IMR-90 (cell line): Measurements from ENCODE around the gene ADGRA1. TPM values are rescaled to one million over a fixed set of nuclear protein-coding genes. Genes with fewer than 3 reads are reported as not detected.

ENCODE experiments used
- ATAC-seq: fragments of 200-7000 bp; cut with Tn5 transposase; 2 replicates; pipeline ENCODE4 v1.9.1; 2020; ENCODE audit warnings: low read depth, mild to moderate bottlenecking, moderate library complexity
- BruUV-seq: library from RNA; stranded (reverse); fragments of 400-500 nt; replicated peaks from 2 replicates; lab custom pipeline; 2021; lab: Mats Ljungman, UMichigan
- CTCF ChIA-PET: fragments of 300-600 bp; formaldehyde crosslinking; extraction: SDS; loops from one replicate; lab custom pipeline; 2021; ENCODE audit warnings: antibody characterized with exemption; lab: Yijun Ruan, JAX
- POLR2A ChIA-PET: fragments of 300-600 bp; sonication (Branson Sonifier 250); formaldehyde crosslinking; loops from one replicate; lab custom pipeline; 2022; ENCODE audit warnings: antibody characterized with exemption; ENCODE audit not compliant: unreplicated experiment; lab: Charles Lee
- DNase-seq: peaks from one replicate; pipeline ENCODE4 v3.0.0; 2013
- H2AFZ ChIP-seq: replicated peaks from 2 replicates; pipeline ENCODE3; 2013; ENCODE audit warnings: low read length, mild to moderate bottlenecking; ENCODE audit not compliant: poor library complexity
- H2AK5ac ChIP-seq: 2 replicates; pipeline ENCODE4 v1.6.1; 2013; ENCODE audit warnings: low read depth, low read length, inconsistent platforms
- H2AK9ac ChIP-seq: replicated peaks from 2 replicates; pipeline ENCODE3; 2013; ENCODE audit warnings: mild to moderate bottlenecking, low read depth, low read length, moderate library complexity; ENCODE audit not compliant: poor library complexity
- H2BK120ac ChIP-seq: 2 replicates; pipeline ENCODE4 v1.6.1; 2013; ENCODE audit warnings: low read depth, low read length, inconsistent platforms
- H2BK15ac ChIP-seq: 3 replicates; pipeline ENCODE4 v1.6.1; 2013; ENCODE audit warnings: low read depth, low read length, inconsistent platforms
- H2BK20ac ChIP-seq: 2 replicates; pipeline ENCODE4 v1.6.1; 2013; ENCODE audit warnings: low read depth, mild to moderate bottlenecking, inconsistent platforms, low read length, moderate library complexity
- H2BK5ac ChIP-seq: 2 replicates; pipeline ENCODE4 v1.6.1; 2013; ENCODE audit warnings: mild to moderate bottlenecking, low read depth, low read length, inconsistent platforms; ENCODE audit not compliant: poor library complexity, severe bottlenecking
- H3K14ac ChIP-seq: replicated peaks from 2 replicates; pipeline ENCODE4 v1.6.1; 2013; ENCODE audit warnings: low read depth, low read length, inconsistent platforms
- H3K18ac ChIP-seq: 2 replicates; pipeline ENCODE4 v1.6.1; 2013; ENCODE audit warnings: low read depth, low read length, control low read depth
- H3K23ac ChIP-seq: 2 replicates; pipeline ENCODE4 v1.6.1; 2013; ENCODE audit warnings: low read depth, low read length, inconsistent platforms
- H3K27ac ChIP-seq: 2 replicates; pipeline ENCODE4 v1.5.1; 2013; ENCODE audit warnings: mild to moderate bottlenecking, control low read depth, low read length; ENCODE audit not compliant: insufficient read depth
- H3K27me3 ChIP-seq: 2 replicates; pipeline ENCODE4 v1.6.1; 2013; ENCODE audit warnings: low read length; ENCODE audit not compliant: control insufficient read depth, insufficient read depth
- H3K36me3 ChIP-seq: 2 replicates; pipeline ENCODE4 v1.6.1; 2013; ENCODE audit warnings: low read length, mixed read lengths; ENCODE audit not compliant: control insufficient read depth, insufficient read depth
- H3K4ac ChIP-seq: 2 replicates; pipeline ENCODE4 v1.6.1; 2013; ENCODE audit warnings: low read depth, low read length, inconsistent platforms
- H3K4me1 ChIP-seq: 2 replicates; pipeline ENCODE4 v1.6.1; 2013; ENCODE audit warnings: low read length, mixed read lengths; ENCODE audit not compliant: control insufficient read depth, insufficient read depth
- H3K4me2 ChIP-seq: 2 replicates; pipeline ENCODE4 v1.6.1; 2013; ENCODE audit warnings: low read depth, mild to moderate bottlenecking, control low read depth, low read length, moderate library complexity
- H3K4me3 ChIP-seq: 2 replicates; pipeline ENCODE4 v1.5.1; 2013; ENCODE audit warnings: low read depth, mild to moderate bottlenecking, control low read depth, low read length, moderate library complexity; ENCODE audit not compliant: insufficient read depth
- H3K56ac ChIP-seq: 2 replicates; pipeline ENCODE4 v1.6.1; 2013; ENCODE audit warnings: low read length, inconsistent platforms; ENCODE audit not compliant: insufficient read depth; ENCODE audit errors: extremely low read depth
- H3K79me1 ChIP-seq, 2 experiments: 2 replicates each; pipeline ENCODE4 v1.6.1; 2013; ENCODE audit warnings: low read length in 2 of 2, inconsistent platforms in 1 of 2, low read depth in 1 of 2
- H3K9ac ChIP-seq: 2 replicates; pipeline ENCODE4 v1.6.1; 2013; ENCODE audit warnings: low read depth, low read length, control low read depth
- H3K9me1 ChIP-seq: 2 replicates; pipeline ENCODE4 v1.6.1; 2013; ENCODE audit warnings: low read length, inconsistent platforms; ENCODE audit not compliant: insufficient read depth
- H3K9me3 ChIP-seq: 2 replicates; pipeline ENCODE4 v1.6.1; 2013; ENCODE audit warnings: low read length; ENCODE audit not compliant: control insufficient read depth, insufficient read depth
- H4K20me1 ChIP-seq: 2 replicates; pipeline ENCODE4 v1.6.1; 2013; ENCODE audit warnings: low read length, inconsistent platforms; ENCODE audit not compliant: insufficient read depth
- H4K5ac ChIP-seq: 2 replicates; pipeline ENCODE4 v1.6.1; 2013; ENCODE audit warnings: mild to moderate bottlenecking, low read depth, low read length, control low read depth
- H4K8ac ChIP-seq, 2 experiments: 2 replicates each; pipeline ENCODE4 v1.6.1; 2013; ENCODE audit warnings: low read depth in 2 of 2, low read length in 2 of 2, control low read depth in 1 of 2, inconsistent platforms in 1 of 2
- H4K91ac ChIP-seq: 2 replicates; pipeline ENCODE4 v1.6.1; 2013; ENCODE audit warnings: low read depth, low read length, inconsistent platforms; ENCODE audit not compliant: insufficient read depth
- CEBPB ChIP-seq: IDR thresholded peaks from 2 replicates; pipeline ENCODE4 v1.6.1; 2012; ENCODE audit warnings: low read depth, low read length, improper control_type of control experiment
- FOS ChIP-seq: fragments of 150-350 bp; IDR thresholded peaks from 2 replicates; pipeline ENCODE4 v1.6.1; 2016; ENCODE audit warnings: low read depth, low read length
- MAZ ChIP-seq: IDR thresholded peaks from 2 replicates; pipeline ENCODE4 v1.6.1; 2012; ENCODE audit warnings: low read depth, mild to moderate bottlenecking, low read length, improper control_type of control experiment, moderate library complexity, borderline replicate concordance
- MXI1 ChIP-seq: IDR thresholded peaks from 2 replicates; pipeline ENCODE4 v1.6.1; 2012; ENCODE audit warnings: low read depth, mild to moderate bottlenecking, low read length, moderate library complexity, borderline replicate concordance
- NFE2L2 ChIP-seq: fragments of 150-350 bp; IDR thresholded peaks from 2 replicates; pipeline ENCODE4 v1.6.1; 2016; ENCODE audit warnings: low read depth, mild to moderate bottlenecking, low read length
- POLR2A ChIP-seq: IDR thresholded peaks from 2 replicates; pipeline ENCODE4 v1.6.1; 2012; ENCODE audit warnings: mild to moderate bottlenecking, low read depth, low read length
- RCOR1 ChIP-seq: IDR thresholded peaks from 2 replicates; pipeline ENCODE4 v1.6.1; 2012; ENCODE audit warnings: mild to moderate bottlenecking, low read length, improper control_type of control experiment; ENCODE audit not compliant: insufficient replicate concordance
- RFX5 ChIP-seq: IDR thresholded peaks from 2 replicates; pipeline ENCODE4 v1.8.0; 2012; ENCODE audit warnings: low read depth, mild to moderate bottlenecking, low read length, moderate library complexity
- SMC3 ChIP-seq: fragments of 150-350 bp; IDR thresholded peaks from 2 replicates; pipeline ENCODE4 v1.6.1; 2016; ENCODE audit warnings: low read depth, mild to moderate bottlenecking, antibody characterized with exemption, low read length, moderate library complexity
- USF2 ChIP-seq: fragments of 150-350 bp; IDR thresholded peaks from 2 replicates; pipeline ENCODE4 v1.6.1; 2017; ENCODE audit warnings: mild to moderate bottlenecking, antibody characterized with exemption, low read length, low read depth
- WGBS, 2 experiments: methylation state at CpG; one replicate each; pipeline versions ENCODE4 v1.1.5 to v1.1.7; 2013; ENCODE audit warnings: missing lambda C conversion rate in 2 of 2; ENCODE audit not compliant: insufficient read length in 1 of 2; ENCODE audit errors: extremely low coverage in 2 of 2; 5-methylcytosine and 5-hydroxymethylcytosine counted together
- dilution Hi-C: fragments of 300-500 bp; cut with HindIII; formaldehyde crosslinking; loops from one replicate; pipeline ENCODE4 v1.14.3; 2018; ENCODE audit warnings: low sequenced_read_pairs; ENCODE audit not compliant: unreplicated experiment
- in situ Hi-C: fragments of 300-500 bp; cut with MboI; formaldehyde crosslinking; loops from 3 replicates; pipeline ENCODE4 v1.14.3; 2019; ENCODE audit warnings: low sequenced_read_pairs, inconsistent platforms, mixed read lengths
- intact Hi-C: fragments of 100-400 bp; cut with micrococcal nuclease; formaldehyde crosslinking; loops from 2 replicates; pipeline ENCODE4 v1.10.0; 2022
- polyA plus RNA-seq, 3 experiments: library from polyadenylated mRNA; depleted of rRNA; stranded (reverse); fragments of >200 nt; gene quantifications; 2 replicates each; pipeline ENCODE4 v1.2.3, GENCODE V29; 2012; ENCODE audit warnings: low replicate concordance in 1 of 3
- total RNA-seq: library from RNA; depleted of rRNA; stranded (reverse); fragments of >200 nt; gene quantifications from 2 replicates; pipeline ENCODE4 v1.2.3, GENCODE V29; 2012

Gene ADGRA1
- total and polyA plus RNA-seq, 2 of the 4 experiments (the other 2 are of a cell fraction), result not detected

- in situ Hi-C loops (no loop called here), intact Hi-C loops (no loop called here), dilution Hi-C loops (no loop called here)
- DNase-seq (no peak), ATAC-seq (no peak)
- H3K27ac ChIP-seq, result no peak overlapping the region
- H4K91ac ChIP-seq, result no peak overlapping the region
- no peak overlapping the region for H2AK5ac ChIP-seq
- no peak overlapping the region for H3K14ac ChIP-seq
- H3K79me1 ChIP-seq, result no peaks in the 10 kb centered on the region
- no peak overlapping the region for H4K8ac ChIP-seq
- H4K5ac ChIP-seq, result no peak overlapping the region
- no peaks in the 10 kb centered on the region for H3K36me3 ChIP-seq
- H3K4ac ChIP-seq, result no peak overlapping the region
- no peak overlapping the region for H3K4me2 ChIP-seq
- TF ChIP-seq FOS (no peak), NFE2L2 (no peak), POLR2A (no peak), RFX5 (no peak), MXI1 (no peak), CEBPB (no peak), RCOR1 (no peak), USF2 (no peak), MAZ (no peak), SMC3 (no peak)
- peaks cover 11% of the 10 kb centered on the region for H3K9me3 ChIP-seq
- no peak overlapping the region for H2BK120ac ChIP-seq
- ChIA-PET CTCF (no interaction called here), POLR2A (no interaction called here)
- H3K27me3 ChIP-seq, result peaks cover 17% of the 10 kb centered on the region; the same call in 1 of the 2 replicates
- BruUV-seq, result no TSS peak
- no peaks in the 10 kb centered on the region for H3K9me1 ChIP-seq
- H2BK20ac ChIP-seq, result no peak overlapping the region
- H4K20me1 ChIP-seq, result no peaks in the 10 kb centered on the region
- no peak overlapping the region for H3K23ac ChIP-seq
- no peak overlapping the region for H2AFZ ChIP-seq
- H3K18ac ChIP-seq, result no peak overlapping the region
- no peak overlapping the region for H2AK9ac ChIP-seq
- no peak overlapping the region for H2BK15ac ChIP-seq
- H3K4me3 ChIP-seq, result no peak overlapping the region
- H3K56ac ChIP-seq, result no peak overlapping the region
- H3K9ac ChIP-seq, result no peak overlapping the region
- no peaks in the 10 kb centered on the region for H3K4me1 ChIP-seq
- WGBS, 2 experiments, result 67% methylated on average over 12 of the region's 24 CpGs; no CpG with 5 or more reads in 1 of the 2 experiments
- H2BK5ac ChIP-seq, result no peak overlapping the region
Observed at GRCh38 chr10:133103311-133103910, 15.7 kb downstream of the ADGRA1 start.
